Smooth muscle cell (in vitro differentiated cells): ENCODE measurements around the gene TNS4. TPM values are rescaled to one million over a fixed set of nuclear protein-coding genes. Genes with fewer than 3 reads are reported as not detected.
A peak's percentile ranks its signal among the peaks of the same experiment; 100 is the strongest.

Experiments
- DNase-seq: peaks from one replicate; lab custom pipeline; 2025; ENCODE audit not compliant: unreplicated experiment; lab: John Stamatoyannopoulos, UW
- H2AFZ ChIP-seq: fragments of 200-600 bp; sonication (generic); 2 replicates; pipeline ENCODE4 v1.6.0; 2016; ENCODE audit warnings: antibody characterized with exemption, low read depth, mild to moderate bottlenecking
- H3F3A ChIP-seq: fragments of 200-600 bp; sonication (generic); 2 replicates; pipeline ENCODE4 v1.6.0; 2017; ENCODE audit warnings: antibody characterized with exemption, low read depth
- H3K27ac ChIP-seq: fragments of 200-600 bp; sonication (generic); 2 replicates; pipeline ENCODE4 v1.5.1; 2016; ENCODE audit warnings: low read depth, mild to moderate bottlenecking
- H3K27me3 ChIP-seq: fragments of 200-600 bp; sonication (generic); 2 replicates; pipeline ENCODE4 v1.6.1; 2016; ENCODE audit warnings: low read depth, mild to moderate bottlenecking
- H3K36me3 ChIP-seq: fragments of 200-600 bp; sonication (generic); 2 replicates; pipeline ENCODE4 v1.5.1; 2016; ENCODE audit warnings: low read depth
- H3K4me1 ChIP-seq: fragments of 200-600 bp; sonication (generic); 2 replicates; pipeline ENCODE4 v1.5.1; 2016; ENCODE audit warnings: low read depth
- H3K4me2 ChIP-seq: fragments of 200-600 bp; sonication (generic); 2 replicates; pipeline ENCODE4 v1.6.0; 2016; ENCODE audit warnings: mild to moderate bottlenecking
- H3K4me3 ChIP-seq: fragments of 200-600 bp; sonication (generic); 2 replicates; pipeline ENCODE4 v1.5.1; 2016; ENCODE audit warnings: mild to moderate bottlenecking
- H3K79me2 ChIP-seq: fragments of 200-600 bp; sonication (generic); 2 replicates; pipeline ENCODE4 v1.6.0; 2016; ENCODE audit warnings: low read depth, mild to moderate bottlenecking
- H3K9ac ChIP-seq: fragments of 200-600 bp; sonication (generic); 2 replicates; pipeline ENCODE4 v1.6.0; 2016; ENCODE audit warnings: low read depth
- H3K9me3 ChIP-seq: fragments of 200-600 bp; sonication (generic); replicated peaks from 2 replicates; pipeline ENCODE4 v1.5.1; 2016; ENCODE audit warnings: low read depth
- H4K20me1 ChIP-seq: fragments of 200-600 bp; sonication (generic); 2 replicates; pipeline ENCODE4 v1.6.0; 2016; ENCODE audit warnings: low read depth
- WGBS: methylation state at CpG from one replicate; pipeline ENCODE4 v1.1.7; 2016; ENCODE audit warnings: low lambda C conversion rate; 5-methylcytosine and 5-hydroxymethylcytosine counted together
- polyA plus RNA-seq: library from polyadenylated mRNA; unstranded; fragments of >200 nt; fragmentation: Nextera tagmentation; extraction: Ambion mirVana; gene quantifications from 2 replicates; pipeline ENCODE4 v1.2.1, GENCODE V29; 2016
- total RNA-seq: library from RNA; depleted of rRNA; stranded (reverse); fragments of >200 nt; gene quantifications from 2 replicates; pipeline ENCODE4 v1.2.3, GENCODE V29; 2014
- TF ChIP-seq, protein P1 (sequence below): fragments of 200-600 bp; sonication (generic); IDR thresholded peaks from 2 replicates; pipeline ENCODE4 v1.5.1; 2017; ENCODE audit warnings: borderline replicate concordance, mild to moderate bottlenecking, antibody characterized with exemption; ENCODE audit not compliant: insufficient read depth, poor library complexity, severe bottlenecking

Gene TNS4
- total and polyA plus RNA-seq, 2 experiments from 2014 or later, result 0.13 to 1.2 TPM

DNA sequence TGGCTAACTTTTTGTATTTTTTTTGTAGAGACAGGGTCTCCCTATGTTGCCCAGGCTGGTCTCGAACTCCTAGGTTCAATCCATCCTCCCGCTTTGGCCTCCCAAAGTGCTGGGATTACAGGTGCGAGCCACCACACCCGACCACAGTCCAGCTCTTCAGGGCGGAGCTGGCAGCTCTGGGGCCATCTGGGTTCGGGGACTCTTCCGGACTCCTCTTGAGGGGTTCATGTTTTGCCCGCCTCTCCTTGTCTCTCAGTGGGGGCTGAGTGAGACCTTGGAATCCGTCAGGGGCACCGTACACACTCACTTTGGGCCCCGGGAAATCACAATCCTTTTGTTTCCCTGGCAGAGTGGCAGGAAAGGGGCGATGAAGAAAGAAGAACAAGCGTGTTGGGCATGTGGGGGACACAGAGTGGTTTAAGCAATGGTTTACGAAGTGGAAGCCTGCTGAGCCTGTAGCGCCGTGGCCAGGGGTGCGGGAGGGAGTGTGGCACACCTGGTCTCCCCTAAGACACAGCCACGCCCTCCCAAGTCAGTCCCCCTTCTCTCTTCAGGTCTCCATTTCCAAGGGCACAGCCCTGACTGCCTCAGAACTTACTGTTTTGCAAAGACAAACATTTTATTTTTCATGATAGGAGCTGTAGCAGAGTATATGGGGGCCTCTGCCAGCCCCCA is 26.1 kb downstream of the TNS4 start:
- Histone ChIP-seq H4K20me1 (no peaks in the 10 kb centered on the region), H3K27me3 (no peaks in the 10 kb centered on the region), H3K9me3 (no peaks in the 10 kb centered on the region), H3K4me1 (peaks cover 4% of the 10 kb centered on the region), H3K79me2 (no peaks in the 10 kb centered on the region), H3K27ac (no peak overlapping the region), H3K36me3 (no peaks in the 10 kb centered on the region), H3K4me3 (no peak overlapping the region), H2AFZ (no peak overlapping the region), H3K9ac (no peak overlapping the region), H3K4me2 (no peak overlapping the region), H3F3A (no peaks in the 10 kb centered on the region)
- no peak for DNase-seq
- WGBS, result 98% methylated on average over 15 of the region's 18 CpGs
- TF ChIP-seq, protein P1, sequence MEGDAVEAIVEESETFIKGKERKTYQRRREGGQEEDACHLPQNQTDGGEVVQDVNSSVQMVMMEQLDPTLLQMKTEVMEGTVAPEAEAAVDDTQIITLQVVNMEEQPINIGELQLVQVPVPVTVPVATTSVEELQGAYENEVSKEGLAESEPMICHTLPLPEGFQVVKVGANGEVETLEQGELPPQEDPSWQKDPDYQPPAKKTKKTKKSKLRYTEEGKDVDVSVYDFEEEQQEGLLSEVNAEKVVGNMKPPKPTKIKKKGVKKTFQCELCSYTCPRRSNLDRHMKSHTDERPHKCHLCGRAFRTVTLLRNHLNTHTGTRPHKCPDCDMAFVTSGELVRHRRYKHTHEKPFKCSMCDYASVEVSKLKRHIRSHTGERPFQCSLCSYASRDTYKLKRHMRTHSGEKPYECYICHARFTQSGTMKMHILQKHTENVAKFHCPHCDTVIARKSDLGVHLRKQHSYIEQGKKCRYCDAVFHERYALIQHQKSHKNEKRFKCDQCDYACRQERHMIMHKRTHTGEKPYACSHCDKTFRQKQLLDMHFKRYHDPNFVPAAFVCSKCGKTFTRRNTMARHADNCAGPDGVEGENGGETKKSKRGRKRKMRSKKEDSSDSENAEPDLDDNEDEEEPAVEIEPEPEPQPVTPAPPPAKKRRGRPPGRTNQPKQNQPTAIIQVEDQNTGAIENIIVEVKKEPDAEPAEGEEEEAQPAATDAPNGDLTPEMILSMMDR, result no peak

GRCh38 chr17:40474419-40475002 is 26.9 kb downstream of the TNS4 start:
- H3K79me2 ChIP-seq, result no peaks in the 10 kb centered on the region
- TF ChIP-seq, protein P1, result no peak
- H4K20me1 ChIP-seq, result no peaks in the 10 kb centered on the region
- H3F3A ChIP-seq, result no peaks in the 10 kb centered on the region
- H3K27ac ChIP-seq, result no peak overlapping the region
- H3K36me3 ChIP-seq, result no peaks in the 10 kb centered on the region
- H2AFZ ChIP-seq, result no peak overlapping the region
- no peaks in the 10 kb centered on the region for H3K27me3 ChIP-seq
- WGBS, result 86% methylated on average over 9 of the region's 9 CpGs
- H3K4me2 ChIP-seq, result peak overlapping the region; percentile 11
- no peak overlapping the region for H3K9ac ChIP-seq
- H3K4me3 ChIP-seq, result no peak overlapping the region
- no peaks in the 10 kb centered on the region for H3K9me3 ChIP-seq
- H3K4me1 ChIP-seq, result peaks cover 4% of the 10 kb centered on the region
- no peak for DNase-seq

DNA sequence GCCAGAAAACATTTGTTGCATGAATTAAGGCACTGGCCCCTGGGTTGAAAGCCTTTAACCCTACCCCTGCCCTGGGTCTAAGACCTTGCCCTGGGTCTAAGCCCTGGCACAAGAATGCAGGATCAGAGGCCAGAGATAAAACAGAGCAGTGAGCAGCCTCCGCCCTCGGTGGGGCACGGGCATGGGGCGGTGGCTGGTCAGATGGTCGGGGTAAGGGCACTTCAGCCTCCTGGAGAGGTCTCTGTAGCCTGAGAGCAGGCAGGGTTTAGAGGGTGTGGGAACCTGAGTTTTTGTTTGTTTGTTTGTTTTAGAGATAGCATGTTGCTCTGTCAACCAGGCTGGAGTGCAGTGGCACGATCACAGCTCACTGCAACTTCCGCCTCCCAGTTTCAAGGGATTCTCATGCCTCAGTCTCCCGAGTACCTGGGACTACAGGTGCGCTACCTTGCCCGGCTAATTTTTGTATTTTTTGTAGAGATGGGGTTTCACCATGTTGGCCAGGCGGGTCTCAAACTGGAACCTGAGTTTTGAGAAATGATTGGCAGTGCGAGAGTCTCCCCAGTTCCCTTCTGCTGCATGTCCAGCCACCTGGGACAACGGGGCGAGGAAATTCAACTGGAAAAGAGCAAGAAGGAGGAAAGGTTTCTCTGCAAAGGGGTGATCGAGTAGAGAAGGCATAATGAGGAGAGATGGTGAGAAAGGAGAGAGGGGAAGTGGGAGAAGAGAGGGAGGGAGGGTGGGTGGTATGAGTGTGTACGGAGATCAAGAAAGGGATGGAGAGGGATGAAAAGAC is 27.7 kb downstream of the TNS4 start:
- H2AFZ ChIP-seq, result no peak overlapping the region
- peaks cover 4% of the 10 kb centered on the region for H3K4me1 ChIP-seq
- H3K79me2 ChIP-seq, result no peaks in the 10 kb centered on the region
- no peaks in the 10 kb centered on the region for H3K27me3 ChIP-seq
- no peak overlapping the region for H3K27ac ChIP-seq
- no peaks in the 10 kb centered on the region for H3F3A ChIP-seq
- H4K20me1 ChIP-seq, result no peaks in the 10 kb centered on the region
- H3K36me3 ChIP-seq, result no peaks in the 10 kb centered on the region
- 89% methylated on average over 15 of the region's 16 CpGs for WGBS
- no peak overlapping the region for H3K4me3 ChIP-seq
- H3K4me2 ChIP-seq, result no peak overlapping the region
- no peak for DNase-seq
- no peaks in the 10 kb centered on the region for H3K9me3 ChIP-seq
- H3K9ac ChIP-seq, result no peak overlapping the region
- TF ChIP-seq, protein P1, result no peak
